Fibroblast of mammary gland (primary cell): ENCODE measurements around the gene BIN1.
A peak's percentile ranks its signal among the peaks of the same experiment; 100 is the strongest.

Experiments
- DNase-seq: peaks from one replicate; pipeline ENCODE4 v3.0.0-alpha.2; 2010; ENCODE audit warnings: low read depth
- H3K4me3 ChIP-seq: 2 replicates; pipeline ENCODE4 v1.5.1; 2011; ENCODE audit warnings: low read depth, mild to moderate bottlenecking, low read length, moderate library complexity; ENCODE audit not compliant: control insufficient read depth
- CTCF ChIP-seq: conservative IDR thresholded peaks from 2 replicates; pipeline ENCODE4 v1.5.1; 2011; ENCODE audit warnings: low read depth, low read length, inconsistent platforms; ENCODE audit not compliant: control insufficient read depth, insufficient read depth

Gene BIN1

DNA sequence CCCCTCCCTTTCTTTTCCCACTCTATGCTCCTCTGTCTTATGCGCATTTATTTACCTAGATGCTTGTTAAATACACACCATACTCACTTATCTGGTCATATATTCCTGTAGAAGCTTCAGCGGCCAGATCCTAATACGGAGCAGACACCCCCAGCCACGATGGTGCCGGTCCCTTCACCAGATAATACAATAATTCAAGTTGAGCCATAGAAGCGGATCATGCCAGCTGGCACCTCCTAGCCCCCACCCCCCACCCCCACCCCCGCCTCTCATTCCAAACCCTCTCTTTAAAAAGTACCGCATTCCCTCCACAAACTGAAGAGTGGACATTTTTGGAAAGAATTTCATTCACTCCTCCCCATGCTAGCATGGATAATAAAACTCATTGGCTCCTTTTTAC, 95.2 kb downstream of the BIN1 start:
- TF ChIP-seq CTCF: no peak
- no peak overlapping the region for H3K4me3 ChIP-seq
- DNase-seq: no peak

DNA sequence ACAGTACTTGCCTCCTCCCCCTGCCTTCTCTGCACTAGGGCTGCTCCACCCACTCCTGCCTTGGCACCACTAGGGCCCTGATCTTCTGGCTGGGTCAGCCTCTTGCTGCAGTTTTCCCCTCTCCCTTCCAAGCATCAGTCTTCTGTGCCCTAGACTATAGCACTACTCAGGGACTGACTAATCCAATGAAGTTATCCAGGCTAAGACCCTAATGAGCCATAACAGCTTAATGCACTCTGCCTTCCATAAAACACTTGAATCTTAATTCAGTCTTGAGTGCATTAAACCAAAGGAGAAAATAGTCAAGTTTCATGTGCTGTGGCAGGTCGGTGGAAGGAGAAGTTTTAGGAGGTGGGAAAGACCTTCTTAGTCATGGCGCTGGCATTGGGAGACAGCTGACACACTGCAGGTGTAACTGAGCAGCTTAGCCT, 95.7 kb downstream of the BIN1 start:
- TF ChIP-seq CTCF: no peak
- no peak overlapping the region for H3K4me3 ChIP-seq
- peak; percentile 59 for DNase-seq

GRCh38 chr2:127008265-127009015, 98.5 kb downstream of the BIN1 start:
- DNase-seq: no peak
- no peak overlapping the region for H3K4me3 ChIP-seq
- TF ChIP-seq CTCF: no peak

DNA sequence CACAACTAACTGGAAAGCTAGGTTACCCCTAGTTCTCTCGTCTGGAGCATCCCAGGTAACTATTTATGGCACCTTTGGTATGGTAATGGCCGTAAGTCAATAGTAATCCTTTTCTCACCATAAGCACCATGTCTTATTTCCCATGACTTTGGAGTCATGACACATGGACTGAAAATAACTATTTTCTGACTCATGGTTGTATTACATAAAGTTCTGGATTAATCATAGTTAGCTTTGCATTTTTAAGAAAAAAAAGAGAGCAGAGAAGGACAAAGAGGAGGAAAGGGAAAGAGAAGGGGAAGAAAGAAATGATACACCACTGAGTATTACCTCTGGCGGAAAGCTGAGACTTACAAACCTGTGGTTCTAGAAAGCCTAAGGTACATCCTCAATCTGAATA, 99.3 kb downstream of the BIN1 start:
- TF ChIP-seq CTCF: no peak
- DNase-seq: peak; percentile 87
- H3K4me3 ChIP-seq: no peak overlapping the region

DNA sequence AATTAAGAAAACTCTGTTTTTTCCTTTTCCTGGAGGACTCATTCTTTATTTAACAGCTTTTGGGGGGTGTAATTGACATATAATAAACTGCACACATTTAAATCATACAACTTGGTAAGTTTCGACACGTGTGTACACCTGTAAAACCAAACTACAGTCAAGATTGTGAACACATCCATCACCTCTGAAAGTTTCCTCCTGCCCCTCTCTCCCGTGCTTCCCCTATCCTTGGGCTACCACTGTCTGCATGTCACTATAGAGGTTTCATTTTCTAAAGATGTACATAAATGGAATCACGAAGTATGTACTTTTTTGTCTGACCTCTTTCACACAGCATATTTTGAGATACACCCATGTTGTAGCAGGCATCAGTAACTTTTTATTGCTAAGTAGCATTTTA, 100.0 kb downstream of the BIN1 start:
- no peak for DNase-seq
- TF ChIP-seq CTCF: no peak
- H3K4me3 ChIP-seq: no peak overlapping the region

- no peak for TF ChIP-seq CTCF
- DNase-seq: no peak
- H3K4me3 ChIP-seq: no peak overlapping the region
Observed at GRCh38 chr2:127004893-127005600, 101.9 kb downstream of the BIN1 start.
